Measurements from ENCODE around the gene ASTN1.

ASTN1 gene

DNA sequence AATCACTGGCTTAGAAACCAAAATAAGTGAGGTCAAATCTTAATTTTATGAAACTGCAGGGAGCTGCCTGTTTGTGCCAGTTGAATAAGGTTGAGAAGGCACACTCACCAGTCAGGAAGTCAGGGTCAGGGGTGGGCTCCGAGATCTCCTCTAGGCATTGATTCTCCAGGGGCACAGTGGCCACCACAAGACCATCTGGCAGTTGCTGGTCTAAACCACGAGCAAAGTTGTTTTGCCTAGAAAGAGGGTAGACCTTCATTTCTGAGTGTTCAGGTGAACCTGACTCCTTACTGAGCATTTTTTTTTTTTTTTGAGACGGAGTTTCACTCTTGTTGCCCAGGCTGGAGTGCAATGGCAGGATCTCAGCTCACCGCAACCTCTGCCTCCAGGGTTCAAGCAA, 220.7 kb downstream of the ASTN1 start:
- Histone ChIP-seq H3K9me3 (ENCODE audit: control insufficient read depth, insufficient read depth, low read depth, low read length) (no peaks in the 10 kb centered on the region), H3K4me1 (ENCODE audit: control insufficient read depth, insufficient read depth, low read length) (no peaks in the 10 kb centered on the region), H3K27ac (ENCODE audit: extremely low read depth, low read depth, low read length) (no peak overlapping the region), H3K4me3 (ENCODE audit: low read depth, low read length) (no peak overlapping the region), H3K36me3 (ENCODE audit: control insufficient read depth in 2 of 2, insufficient read depth in 1 of 2, low read length in 2 of 2) (no peaks in the 10 kb centered on the region)
- ChIA-PET POLR2A (interaction anchor here (0.6 kb wide), 1 partner anchor 234 kb away, joined by 3 read pairs; no protein-coding TSS in a partner anchor), CTCF (interaction anchor here (1.8 kb wide), 1 partner anchor 10 kb away, joined by 6 read pairs; no protein-coding TSS in a partner anchor)
- TF ChIP-seq, protein P1, sequence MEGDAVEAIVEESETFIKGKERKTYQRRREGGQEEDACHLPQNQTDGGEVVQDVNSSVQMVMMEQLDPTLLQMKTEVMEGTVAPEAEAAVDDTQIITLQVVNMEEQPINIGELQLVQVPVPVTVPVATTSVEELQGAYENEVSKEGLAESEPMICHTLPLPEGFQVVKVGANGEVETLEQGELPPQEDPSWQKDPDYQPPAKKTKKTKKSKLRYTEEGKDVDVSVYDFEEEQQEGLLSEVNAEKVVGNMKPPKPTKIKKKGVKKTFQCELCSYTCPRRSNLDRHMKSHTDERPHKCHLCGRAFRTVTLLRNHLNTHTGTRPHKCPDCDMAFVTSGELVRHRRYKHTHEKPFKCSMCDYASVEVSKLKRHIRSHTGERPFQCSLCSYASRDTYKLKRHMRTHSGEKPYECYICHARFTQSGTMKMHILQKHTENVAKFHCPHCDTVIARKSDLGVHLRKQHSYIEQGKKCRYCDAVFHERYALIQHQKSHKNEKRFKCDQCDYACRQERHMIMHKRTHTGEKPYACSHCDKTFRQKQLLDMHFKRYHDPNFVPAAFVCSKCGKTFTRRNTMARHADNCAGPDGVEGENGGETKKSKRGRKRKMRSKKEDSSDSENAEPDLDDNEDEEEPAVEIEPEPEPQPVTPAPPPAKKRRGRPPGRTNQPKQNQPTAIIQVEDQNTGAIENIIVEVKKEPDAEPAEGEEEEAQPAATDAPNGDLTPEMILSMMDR (tag by site-specific recombination; IDR thresholded peaks at IDR 0.05), result no peak
- TF ChIP-seq ZNF433 (tag by site-specific recombination; IDR thresholded peaks at IDR 0.05; ENCODE audit: low read depth) (no peak), ZNF777 (tag by site-specific recombination; IDR thresholded peaks at IDR 0.05; ENCODE audit: borderline replicate concordance) (no peak), ZNF670 (tag by site-specific recombination; IDR thresholded peaks at IDR 0.05; ENCODE audit: low read depth) (no peak), ZNF791 (tag by site-specific recombination; IDR thresholded peaks at IDR 0.05) (no peak), ZNF501 (tag by site-specific recombination; IDR thresholded peaks at IDR 0.05) (no peak), ZNF138 (tag by site-specific recombination; IDR thresholded peaks at IDR 0.05; ENCODE audit: borderline replicate concordance) (no peak), ZNF624 (tag by site-specific recombination; IDR thresholded peaks at IDR 0.05) (no peak), ZNF510 (tag by site-specific recombination; IDR thresholded peaks at IDR 0.05; ENCODE audit: insufficient replicate concordance) (no peak), ZNF660 (tag by site-specific recombination; IDR thresholded peaks at IDR 0.05) (no peak), ZBTB48 (tag by site-specific recombination; IDR thresholded peaks at IDR 0.05) (no peak), ZNF558 (tag by site-specific recombination; IDR thresholded peaks at IDR 0.05) (no peak), RBAK (tag by site-specific recombination; IDR thresholded peaks at IDR 0.05) (no peak), SCRT2 (tag by site-specific recombination; IDR thresholded peaks at IDR 0.05) (no peak), ZNF555 (tag by site-specific recombination; conservative IDR thresholded peaks at IDR 0.05) (no peak), ZNF549 (tag by site-specific recombination; IDR thresholded peaks at IDR 0.05) (no peak), ZNF768 (tag by site-specific recombination; IDR thresholded peaks at IDR 0.05) (no peak)
- TF ChIP-seq, protein P2, sequence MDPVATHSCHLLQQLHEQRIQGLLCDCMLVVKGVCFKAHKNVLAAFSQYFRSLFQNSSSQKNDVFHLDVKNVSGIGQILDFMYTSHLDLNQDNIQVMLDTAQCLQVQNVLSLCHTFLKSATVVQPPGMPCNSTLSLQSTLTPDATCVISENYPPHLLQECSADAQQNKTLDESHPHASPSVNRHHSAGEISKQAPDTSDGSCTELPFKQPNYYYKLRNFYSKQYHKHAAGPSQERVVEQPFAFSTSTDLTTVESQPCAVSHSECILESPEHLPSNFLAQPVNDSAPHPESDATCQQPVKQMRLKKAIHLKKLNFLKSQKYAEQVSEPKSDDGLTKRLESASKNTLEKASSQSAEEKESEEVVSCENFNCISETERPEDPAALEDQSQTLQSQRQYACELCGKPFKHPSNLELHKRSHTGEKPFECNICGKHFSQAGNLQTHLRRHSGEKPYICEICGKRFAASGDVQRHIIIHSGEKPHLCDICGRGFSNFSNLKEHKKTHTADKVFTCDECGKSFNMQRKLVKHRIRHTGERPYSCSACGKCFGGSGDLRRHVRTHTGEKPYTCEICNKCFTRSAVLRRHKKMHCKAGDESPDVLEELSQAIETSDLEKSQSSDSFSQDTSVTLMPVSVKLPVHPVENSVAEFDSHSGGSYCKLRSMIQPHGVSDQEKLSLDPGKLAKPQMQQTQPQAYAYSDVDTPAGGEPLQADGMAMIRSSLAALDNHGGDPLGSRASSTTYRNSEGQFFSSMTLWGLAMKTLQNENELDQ (tag by site-specific recombination; IDR thresholded peaks at IDR 0.05; ENCODE audit: low read depth), result no peak

DNA sequence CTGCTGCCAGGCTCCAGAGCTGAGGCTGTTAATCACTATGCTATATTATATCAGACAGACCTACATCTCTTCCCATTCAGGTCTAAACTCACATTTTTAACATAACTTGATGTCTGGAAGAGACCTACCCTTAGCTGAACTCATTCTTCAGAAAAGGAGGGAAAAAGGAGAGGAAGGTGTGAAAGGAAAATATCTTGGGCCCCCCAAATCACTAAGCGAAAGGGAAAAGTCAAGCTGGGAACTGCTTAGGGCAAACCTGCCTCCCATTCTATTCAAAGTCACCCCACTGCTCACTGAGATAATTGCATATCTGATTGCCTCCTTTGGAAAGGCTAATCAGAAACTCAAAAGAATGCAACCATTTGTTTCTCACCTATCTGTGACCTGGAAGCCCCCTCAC, 222.2 kb downstream of the ASTN1 start:
- no peaks in the 10 kb centered on the region for H3K9me3 ChIP-seq (ENCODE audit: control insufficient read depth, insufficient read depth, low read depth, low read length)
- no peaks in the 10 kb centered on the region for H3K4me1 ChIP-seq (ENCODE audit: control insufficient read depth, insufficient read depth, low read length)
- no peak overlapping the region for H3K27ac ChIP-seq (ENCODE audit: extremely low read depth, low read depth, low read length)
- POLR2A ChIA-PET, result no interaction called here
- no peak overlapping the region for H3K4me3 ChIP-seq (ENCODE audit: low read depth, low read length)
- H3K36me3 ChIP-seq (ENCODE audit: control insufficient read depth in 2 of 2, insufficient read depth in 1 of 2, low read length in 2 of 2), result no peaks in the 10 kb centered on the region
- CTCF ChIA-PET, result interaction anchor here (0.5 to 1.6 kb wide), 4 partner anchors 39 to 313 kb away, joined by 3 to 4 read pairs (median 3); no protein-coding TSS in a partner anchor
- TF ChIP-seq ZBTB1 (tag by site-specific recombination; IDR thresholded peaks at IDR 0.05) (no peak), ZNF544 (tag by site-specific recombination; IDR thresholded peaks at IDR 0.05) (no peak), ZNF274 (IDR thresholded peaks at IDR 0.05; ENCODE audit: low read length) (no peak), ZNF274 (tag by site-specific recombination; IDR thresholded peaks at IDR 0.05; ENCODE audit: borderline replicate concordance) (no peak), PRDM1 (tag by site-specific recombination; IDR thresholded peaks at IDR 0.05) (no peak), ZBTB7A (tag by site-specific recombination; IDR thresholded peaks at IDR 0.05; ENCODE audit: low read depth) (no peak), ZNF658 (tag by site-specific recombination; IDR thresholded peaks at IDR 0.05) (no peak)
- TF ChIP-seq, protein P3, sequence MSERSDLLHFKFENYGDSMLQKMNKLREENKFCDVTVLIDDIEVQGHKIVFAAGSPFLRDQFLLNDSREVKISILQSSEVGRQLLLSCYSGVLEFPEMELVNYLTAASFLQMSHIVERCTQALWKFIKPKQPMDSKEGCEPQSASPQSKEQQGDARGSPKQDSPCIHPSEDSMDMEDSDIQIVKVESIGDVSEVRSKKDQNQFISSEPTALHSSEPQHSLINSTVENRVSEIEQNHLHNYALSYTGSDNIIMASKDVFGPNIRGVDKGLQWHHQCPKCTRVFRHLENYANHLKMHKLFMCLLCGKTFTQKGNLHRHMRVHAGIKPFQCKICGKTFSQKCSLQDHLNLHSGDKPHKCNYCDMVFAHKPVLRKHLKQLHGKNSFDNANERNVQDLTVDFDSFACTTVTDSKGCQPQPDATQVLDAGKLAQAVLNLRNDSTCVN (tag by site-specific recombination; optimal IDR thresholded peaks at IDR 0.05), result no peak
- TF ChIP-seq, protein P4, sequence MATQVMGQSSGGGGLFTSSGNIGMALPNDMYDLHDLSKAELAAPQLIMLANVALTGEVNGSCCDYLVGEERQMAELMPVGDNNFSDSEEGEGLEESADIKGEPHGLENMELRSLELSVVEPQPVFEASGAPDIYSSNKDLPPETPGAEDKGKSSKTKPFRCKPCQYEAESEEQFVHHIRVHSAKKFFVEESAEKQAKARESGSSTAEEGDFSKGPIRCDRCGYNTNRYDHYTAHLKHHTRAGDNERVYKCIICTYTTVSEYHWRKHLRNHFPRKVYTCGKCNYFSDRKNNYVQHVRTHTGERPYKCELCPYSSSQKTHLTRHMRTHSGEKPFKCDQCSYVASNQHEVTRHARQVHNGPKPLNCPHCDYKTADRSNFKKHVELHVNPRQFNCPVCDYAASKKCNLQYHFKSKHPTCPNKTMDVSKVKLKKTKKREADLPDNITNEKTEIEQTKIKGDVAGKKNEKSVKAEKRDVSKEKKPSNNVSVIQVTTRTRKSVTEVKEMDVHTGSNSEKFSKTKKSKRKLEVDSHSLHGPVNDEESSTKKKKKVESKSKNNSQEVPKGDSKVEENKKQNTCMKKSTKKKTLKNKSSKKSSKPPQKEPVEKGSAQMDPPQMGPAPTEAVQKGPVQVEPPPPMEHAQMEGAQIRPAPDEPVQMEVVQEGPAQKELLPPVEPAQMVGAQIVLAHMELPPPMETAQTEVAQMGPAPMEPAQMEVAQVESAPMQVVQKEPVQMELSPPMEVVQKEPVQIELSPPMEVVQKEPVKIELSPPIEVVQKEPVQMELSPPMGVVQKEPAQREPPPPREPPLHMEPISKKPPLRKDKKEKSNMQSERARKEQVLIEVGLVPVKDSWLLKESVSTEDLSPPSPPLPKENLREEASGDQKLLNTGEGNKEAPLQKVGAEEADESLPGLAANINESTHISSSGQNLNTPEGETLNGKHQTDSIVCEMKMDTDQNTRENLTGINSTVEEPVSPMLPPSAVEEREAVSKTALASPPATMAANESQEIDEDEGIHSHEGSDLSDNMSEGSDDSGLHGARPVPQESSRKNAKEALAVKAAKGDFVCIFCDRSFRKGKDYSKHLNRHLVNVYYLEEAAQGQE (tag by site-specific recombination; IDR thresholded peaks at IDR 0.05), result no peak
